ENCODE results near the gene PABPN1L.

DNA sequence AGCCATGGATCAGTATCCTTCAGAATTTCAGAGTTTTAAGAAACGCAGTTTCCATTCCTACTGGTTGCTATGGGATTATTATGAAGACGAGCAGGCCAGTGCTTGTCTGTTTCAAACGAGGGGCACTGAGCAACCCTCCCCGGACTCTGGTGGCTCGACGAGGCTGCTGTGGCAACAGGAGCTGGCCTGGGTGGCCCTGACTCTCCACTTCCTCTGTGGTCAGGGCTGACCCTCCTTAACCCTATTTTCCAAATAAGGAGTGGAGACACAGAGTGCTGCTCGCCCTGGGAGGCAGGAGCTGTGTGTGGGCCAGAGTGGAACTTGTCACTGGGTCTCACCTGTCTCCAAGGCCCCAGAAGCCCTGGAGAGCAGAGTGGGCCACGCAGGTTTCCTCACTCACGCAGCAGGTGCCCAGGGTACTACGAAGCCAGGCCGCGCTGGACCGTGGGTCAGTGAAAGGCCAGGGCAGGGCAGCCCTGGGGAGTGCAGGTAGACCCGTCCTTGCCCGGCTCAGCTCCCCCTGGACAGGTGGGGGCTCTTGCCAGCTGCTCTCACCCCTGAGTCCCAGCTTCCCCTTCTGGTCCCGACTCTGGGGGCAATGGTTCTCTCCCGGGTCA is 13.0 kb downstream of the PABPN1L start:
- TF ChIP-seq, protein P1, sequence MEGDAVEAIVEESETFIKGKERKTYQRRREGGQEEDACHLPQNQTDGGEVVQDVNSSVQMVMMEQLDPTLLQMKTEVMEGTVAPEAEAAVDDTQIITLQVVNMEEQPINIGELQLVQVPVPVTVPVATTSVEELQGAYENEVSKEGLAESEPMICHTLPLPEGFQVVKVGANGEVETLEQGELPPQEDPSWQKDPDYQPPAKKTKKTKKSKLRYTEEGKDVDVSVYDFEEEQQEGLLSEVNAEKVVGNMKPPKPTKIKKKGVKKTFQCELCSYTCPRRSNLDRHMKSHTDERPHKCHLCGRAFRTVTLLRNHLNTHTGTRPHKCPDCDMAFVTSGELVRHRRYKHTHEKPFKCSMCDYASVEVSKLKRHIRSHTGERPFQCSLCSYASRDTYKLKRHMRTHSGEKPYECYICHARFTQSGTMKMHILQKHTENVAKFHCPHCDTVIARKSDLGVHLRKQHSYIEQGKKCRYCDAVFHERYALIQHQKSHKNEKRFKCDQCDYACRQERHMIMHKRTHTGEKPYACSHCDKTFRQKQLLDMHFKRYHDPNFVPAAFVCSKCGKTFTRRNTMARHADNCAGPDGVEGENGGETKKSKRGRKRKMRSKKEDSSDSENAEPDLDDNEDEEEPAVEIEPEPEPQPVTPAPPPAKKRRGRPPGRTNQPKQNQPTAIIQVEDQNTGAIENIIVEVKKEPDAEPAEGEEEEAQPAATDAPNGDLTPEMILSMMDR (IDR thresholded peaks at IDR 0.05): no peak
- TF ChIP-seq EZH2 (IDR thresholded peaks at IDR 0.05; ENCODE audit: borderline replicate concordance, insufficient read depth, low read depth, low read length, poor library complexity, severe bottlenecking): no peak
